ENCODE results near the gene CCT5. TPM values are rescaled to one million over a fixed set of nuclear protein-coding genes. Genes with fewer than 3 reads are reported as not detected.

CCT5 gene
- total RNA-seq, 1 experiment from 2014 or later = 532 TPM

DNA sequence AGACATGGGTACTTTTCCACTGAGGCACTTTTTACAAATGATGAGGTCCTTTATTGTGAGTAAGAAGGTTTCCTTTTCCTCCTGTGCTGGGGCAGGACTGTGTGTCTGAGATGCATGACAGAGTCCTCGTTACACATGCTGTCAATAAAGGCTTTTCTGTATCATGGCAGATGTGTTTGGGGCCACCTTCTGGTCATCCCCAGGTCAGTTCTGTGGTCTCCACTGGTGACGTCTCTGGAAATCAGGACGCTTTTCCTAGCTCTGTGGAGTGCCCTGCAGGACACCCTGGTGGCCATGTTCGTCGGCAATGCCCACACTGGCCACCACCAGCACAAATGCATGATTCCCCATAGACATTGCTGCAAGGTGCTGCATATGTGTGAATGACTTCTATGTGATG lies 54.9 kb downstream of the CCT5 start:
- Histone ChIP-seq H3K79me2 (ENCODE audit: insufficient read depth, low read length) (no peaks in the 10 kb centered on the region), H2BK120ac (ENCODE audit: low read depth, low read length, poor library complexity, severe bottlenecking) (no peak overlapping the region), H2AFZ (ENCODE audit: low read length) (no peak overlapping the region), H3K23ac (ENCODE audit: insufficient read length, low read depth, low read length) (no peak overlapping the region), H3T11ph (ENCODE audit: low read length) (no peak overlapping the region), H3K56ac (ENCODE audit: insufficient read length, low read depth, low read length) (no peak overlapping the region), H3K4ac (ENCODE audit: low read depth, low read length) (no peak overlapping the region), H3K9me3 (ENCODE audit: control insufficient read depth, low read depth, low read length) (no peaks in the 10 kb centered on the region), H2BK20ac (ENCODE audit: low read depth, low read length, poor library complexity, severe bottlenecking) (no peak overlapping the region), H4K8ac (replicated peaks; ENCODE audit: insufficient read length, low read depth, low read length) (no peak overlapping the region), H3K27ac (ENCODE audit: insufficient read length, low read depth, low read length) (no peak overlapping the region), H2BK15ac (ENCODE audit: low read depth, low read length) (no peak overlapping the region), H3K27me3 (ENCODE audit: insufficient read depth, low read length) (no peaks in the 10 kb centered on the region), H4K91ac (ENCODE audit: insufficient read length, low read depth, low read length) (no peak overlapping the region), H3K23me2 (ENCODE audit: insufficient read length, low read depth, low read length, poor library complexity, severe bottlenecking) (peaks cover 13% of the 10 kb centered on the region), H3K9ac (ENCODE audit: extremely low read depth, insufficient read length, low read length) (no peak overlapping the region), H4K5ac (ENCODE audit: insufficient read length, low read depth, low read length) (no peak overlapping the region), H3K4me1 (ENCODE audit: insufficient read depth, low read length) (peaks cover 3% of the 10 kb centered on the region; the same call in 1 of the 2 replicates), H2BK5ac (ENCODE audit: insufficient read length, low read length) (no peak overlapping the region), H4K20me1 (ENCODE audit: control insufficient read depth, insufficient read depth, insufficient read length) (no peaks in the 10 kb centered on the region), H2AK5ac (ENCODE audit: insufficient read length, low read length) (no peak overlapping the region), H3K14ac (ENCODE audit: insufficient read depth, low read length) (no peak overlapping the region), H3K18ac (ENCODE audit: insufficient read length, low read depth, low read length) (no peak overlapping the region), H2BK12ac (ENCODE audit: insufficient read length, low read depth, low read length) (no peak overlapping the region), H3K4me2 (ENCODE audit: insufficient read depth, insufficient read length, low read length) (no peak overlapping the region), H3K79me1 (ENCODE audit: insufficient read depth, low read depth, low read length, poor library complexity, severe bottlenecking) (no peaks in the 10 kb centered on the region)
- Mint-ChIP-seq H3K27ac (no peak overlapping the region), H3K9me3 (peaks cover 3 to 4% of the 10 kb centered on the region in 2 experiments; a peak in 4 of 5 replicates), H3K27me3 (ENCODE audit: low read depth) (peaks cover 20% of the 10 kb centered on the region), H3K4me3 (no peak overlapping the region), H3K36me3 (ENCODE audit: insufficient read depth in 1 of 3, low read depth in 3 of 3) (peaks cover 2 to 12% (median 12%) of the 10 kb centered on the region in 3 experiments), H3K4me1 (peaks cover 14 to 26% of the 10 kb centered on the region in 2 experiments)
- DNase-seq = no peak
- TF ChIP-seq, protein P1, sequence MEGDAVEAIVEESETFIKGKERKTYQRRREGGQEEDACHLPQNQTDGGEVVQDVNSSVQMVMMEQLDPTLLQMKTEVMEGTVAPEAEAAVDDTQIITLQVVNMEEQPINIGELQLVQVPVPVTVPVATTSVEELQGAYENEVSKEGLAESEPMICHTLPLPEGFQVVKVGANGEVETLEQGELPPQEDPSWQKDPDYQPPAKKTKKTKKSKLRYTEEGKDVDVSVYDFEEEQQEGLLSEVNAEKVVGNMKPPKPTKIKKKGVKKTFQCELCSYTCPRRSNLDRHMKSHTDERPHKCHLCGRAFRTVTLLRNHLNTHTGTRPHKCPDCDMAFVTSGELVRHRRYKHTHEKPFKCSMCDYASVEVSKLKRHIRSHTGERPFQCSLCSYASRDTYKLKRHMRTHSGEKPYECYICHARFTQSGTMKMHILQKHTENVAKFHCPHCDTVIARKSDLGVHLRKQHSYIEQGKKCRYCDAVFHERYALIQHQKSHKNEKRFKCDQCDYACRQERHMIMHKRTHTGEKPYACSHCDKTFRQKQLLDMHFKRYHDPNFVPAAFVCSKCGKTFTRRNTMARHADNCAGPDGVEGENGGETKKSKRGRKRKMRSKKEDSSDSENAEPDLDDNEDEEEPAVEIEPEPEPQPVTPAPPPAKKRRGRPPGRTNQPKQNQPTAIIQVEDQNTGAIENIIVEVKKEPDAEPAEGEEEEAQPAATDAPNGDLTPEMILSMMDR (conservative IDR thresholded peaks at IDR 0.05) = no peak
- no CpG with 5 or more reads among the region's 5 CpGs for WGBS (ENCODE audit: extremely low coverage, insufficient read length, low lambda C conversion rate)

All from H9 (cell line).